K562 (cell line): Measurements from ENCODE around the gene CFAP410. TPM values are rescaled to one million over a fixed set of nuclear protein-coding genes. Genes with fewer than 3 reads are reported as not detected.

ENCODE experiments used
- CREBBP ChIP-seq: IDR thresholded peaks from one replicate; pipeline ENCODE4 v1.6.1; 2012; ENCODE audit warnings: low read depth, mild to moderate bottlenecking, control low read depth, inconsistent platforms, low read length
- CSDE1 ChIP-seq, 2 experiments: fragments of 450-650 bp; IDR thresholded peaks; 2 replicates each; pipeline ENCODE4 v1.6.1; 2016; ENCODE audit warnings: mild to moderate bottlenecking in 1 of 2
- DEAF1 ChIP-seq: fragments of 450-650 bp; formaldehyde crosslinking; IDR thresholded peaks from 2 replicates; pipeline ENCODE4 v1.4.0; 2020; ENCODE audit warnings: mild to moderate bottlenecking, moderate library complexity
- ETV5 ChIP-seq: sonication (generic); formaldehyde crosslinking; IDR thresholded peaks from 2 replicates; pipeline ENCODE4 v1.4.0; 2020; ENCODE audit warnings: low read depth, mild to moderate bottlenecking, missing genetic modification reagents
- EZH2 ChIP-seq: IDR thresholded peaks from 2 replicates; pipeline ENCODE4 v1.6.1; 2012; ENCODE audit warnings: low read depth, mild to moderate bottlenecking, inconsistent platforms, low read length, borderline replicate concordance
- HSF4 ChIP-seq: fragments of 250-450 bp; sonication (Bioruptor Pico); IDR thresholded peaks from 2 replicates; pipeline ENCODE4 v2.1.2; 2022; ENCODE audit warnings: mild to moderate bottlenecking, moderate library complexity, borderline replicate concordance
- ILK ChIP-seq: fragments of 450-650 bp; IDR thresholded peaks from 2 replicates; pipeline ENCODE4 v1.6.1; 2016; ENCODE audit warnings: missing genetic modification characterization, low read depth, mild to moderate bottlenecking, missing compliant biosample characterization, moderate library complexity, borderline replicate concordance
- KLF6 ChIP-seq: fragments of 250-450 bp; sonication (Bioruptor Pico); IDR thresholded peaks from 2 replicates; pipeline ENCODE4 v1.4.0; 2020; ENCODE audit warnings: mild to moderate bottlenecking, moderate library complexity, borderline replicate concordance
- MXD1 ChIP-seq: fragments of 250-450 bp; sonication (Bioruptor Pico); IDR thresholded peaks from 2 replicates; pipeline ENCODE4 v1.8.0; 2021; ENCODE audit warnings: borderline replicate concordance, mild to moderate bottlenecking, moderate library complexity; ENCODE audit not compliant: poor library complexity, severe bottlenecking
- NBN ChIP-seq: fragments of 450-650 bp; IDR thresholded peaks from 2 replicates; pipeline ENCODE4 v1.6.1; 2016; ENCODE audit warnings: low read depth, mild to moderate bottlenecking
- NR2C2 ChIP-seq, 2 experiments: fragments of 200-800 bp in 1 of 2; sonication (Bioruptor generic) in 1 of 2; sonication (generic) in 1 of 2; formaldehyde crosslinking in 1 of 2; IDR thresholded peaks; 2 replicates each; pipeline versions ENCODE4 v1.6.1 to v1.8.0; 2016 to 2022; ENCODE audit warnings: mild to moderate bottlenecking in 1 of 2, missing compliant biosample characterization in 1 of 2, missing genetic modification characterization in 1 of 2, missing genetic modification reagents in 1 of 2
- SMARCC2 ChIP-seq: fragments of 450-650 bp; IDR thresholded peaks from 2 replicates; pipeline ENCODE4 v1.6.1; 2017; ENCODE audit warnings: antibody characterized with exemption, moderate library complexity, mild to moderate bottlenecking, low read depth
- TARDBP ChIP-seq: fragments of 450-650 bp; IDR thresholded peaks from 2 replicates; pipeline ENCODE4 v1.6.1; 2016
- TCF7 ChIP-seq: sonication (generic); IDR thresholded peaks from 2 replicates; pipeline ENCODE4 v1.6.1; 2016; ENCODE audit warnings: antibody characterized with exemption, borderline replicate concordance
- ZKSCAN3 ChIP-seq: fragments of 250-450 bp; sonication (Bioruptor Pico); IDR thresholded peaks from 2 replicates; pipeline ENCODE4 v1.4.0; 2020
- ZNF280B ChIP-seq: fragments of 250-450 bp; sonication (Bioruptor Pico); IDR thresholded peaks from 2 replicates; pipeline ENCODE4 v1.5.1; 2021; ENCODE audit warnings: mild to moderate bottlenecking
- ZNF3 ChIP-seq: fragments of 250-450 bp; sonication (Bioruptor Pico); IDR thresholded peaks from 2 replicates; pipeline ENCODE4 v1.5.0; 2021; ENCODE audit warnings: mild to moderate bottlenecking, moderate library complexity
- ZNF717 ChIP-seq: fragments of 250-450 bp; sonication (Bioruptor Pico); IDR thresholded peaks from 2 replicates; pipeline ENCODE4 v1.5.0; 2021
- polyA plus RNA-seq, 8 experiments: library from polyadenylated mRNA; depleted of rRNA in 4 of 8; stranded (reverse) in 5 of 8; unstranded in 3 of 8; fragments of >200 nt; fragmentation: Nextera tagmentation in 2 of 8; fragmentation: Illumina TruSeq in 1 of 8; extraction: Ambion mirVana in 2 of 8; extraction: Trizol in 1 of 8; gene quantifications; 2 replicates each; pipeline versions ENCODE4 v1.2.1 to v1.2.3, GENCODE V29; 2011 to 2014; ENCODE audit warnings: inconsistent platforms in 1 of 8, missing spikeins in 1 of 8
- total RNA-seq, 7 experiments: library from RNA; depleted of rRNA in 6 of 7; stranded (reverse); fragments of >200 nt in 6 of 7; fragmentation: Illumina TruSeq in 2 of 7; extraction: Trizol in 2 of 7; gene quantifications; 2 replicates each; pipeline versions ENCODE4 v1.2.1 to v1.2.3, GENCODE V29; 2011 to 2021; ENCODE audit warnings: low replicate concordance in 1 of 7
- TF ChIP-seq, protein P1 (sequence below), 2 experiments: IDR thresholded peaks; 2 replicates each; pipeline ENCODE4 v1.6.1; 2012; ENCODE audit warnings: improper control_type of control experiment in 2 of 2, low read depth in 2 of 2, low read length in 2 of 2, borderline replicate concordance in 1 of 2
- TF ChIP-seq, protein P2 (sequence below): fragments of 200-800 bp; sonication (Bioruptor generic); IDR thresholded peaks from 2 replicates; pipeline ENCODE4 v1.6.1; 2017; ENCODE audit warnings: missing genetic modification characterization, missing compliant biosample characterization

The CFAP410 gene
- total and polyA plus RNA-seq, 9 of the 15 experiments (the other 6 are each of a cell fraction or from before 2014, with no cell fraction given) = 0.07 to 17.3 (median 2.3) TPM

- TF ChIP-seq, protein P1, sequence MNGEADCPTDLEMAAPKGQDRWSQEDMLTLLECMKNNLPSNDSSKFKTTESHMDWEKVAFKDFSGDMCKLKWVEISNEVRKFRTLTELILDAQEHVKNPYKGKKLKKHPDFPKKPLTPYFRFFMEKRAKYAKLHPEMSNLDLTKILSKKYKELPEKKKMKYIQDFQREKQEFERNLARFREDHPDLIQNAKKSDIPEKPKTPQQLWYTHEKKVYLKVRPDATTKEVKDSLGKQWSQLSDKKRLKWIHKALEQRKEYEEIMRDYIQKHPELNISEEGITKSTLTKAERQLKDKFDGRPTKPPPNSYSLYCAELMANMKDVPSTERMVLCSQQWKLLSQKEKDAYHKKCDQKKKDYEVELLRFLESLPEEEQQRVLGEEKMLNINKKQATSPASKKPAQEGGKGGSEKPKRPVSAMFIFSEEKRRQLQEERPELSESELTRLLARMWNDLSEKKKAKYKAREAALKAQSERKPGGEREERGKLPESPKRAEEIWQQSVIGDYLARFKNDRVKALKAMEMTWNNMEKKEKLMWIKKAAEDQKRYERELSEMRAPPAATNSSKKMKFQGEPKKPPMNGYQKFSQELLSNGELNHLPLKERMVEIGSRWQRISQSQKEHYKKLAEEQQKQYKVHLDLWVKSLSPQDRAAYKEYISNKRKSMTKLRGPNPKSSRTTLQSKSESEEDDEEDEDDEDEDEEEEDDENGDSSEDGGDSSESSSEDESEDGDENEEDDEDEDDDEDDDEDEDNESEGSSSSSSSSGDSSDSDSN (IDR thresholded peaks at IDR 0.05; ENCODE audit: borderline replicate concordance in 1 of 2, low read depth in 2 of 2, low read length in 2 of 2) = 0 out of 4 replicates have a peak, but pooled peaks of 1 of the 2 experiments have one; percentile 68
- TF ChIP-seq, protein P2, sequence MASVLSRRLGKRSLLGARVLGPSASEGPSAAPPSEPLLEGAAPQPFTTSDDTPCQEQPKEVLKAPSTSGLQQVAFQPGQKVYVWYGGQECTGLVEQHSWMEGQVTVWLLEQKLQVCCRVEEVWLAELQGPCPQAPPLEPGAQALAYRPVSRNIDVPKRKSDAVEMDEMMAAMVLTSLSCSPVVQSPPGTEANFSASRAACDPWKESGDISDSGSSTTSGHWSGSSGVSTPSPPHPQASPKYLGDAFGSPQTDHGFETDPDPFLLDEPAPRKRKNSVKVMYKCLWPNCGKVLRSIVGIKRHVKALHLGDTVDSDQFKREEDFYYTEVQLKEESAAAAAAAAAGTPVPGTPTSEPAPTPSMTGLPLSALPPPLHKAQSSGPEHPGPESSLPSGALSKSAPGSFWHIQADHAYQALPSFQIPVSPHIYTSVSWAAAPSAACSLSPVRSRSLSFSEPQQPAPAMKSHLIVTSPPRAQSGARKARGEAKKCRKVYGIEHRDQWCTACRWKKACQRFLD (CRISPR knock-in tag) = no peak
- TF ChIP-seq ZNF717 (CRISPR knock-in tag) (no peak), HSF4 (no peak), EZH2 (no peak), ZNF3 (no peak), ZKSCAN3 (CRISPR knock-in tag) (no peak), DEAF1 (CRISPR knock-in tag) (no peak), NBN (no peak), CREBBP (no peak), CSDE1 (IDR thresholded peaks at IDR 0.05) (no peak), SMARCC2 (no peak), MXD1 (no peak), ILK (no peak), ZNF280B (CRISPR knock-in tag) (no peak), TARDBP (no peak), KLF6 (no peak), ETV5 (CRISPR knock-in tag) (peak; percentile 73), NR2C2 (CRISPR knock-in tag; IDR thresholded peaks at IDR 0.05) (no peak), NR2C2 (tag; IDR thresholded peaks at IDR 0.05) (no peak), TCF7 (no peak)
Observed at GRCh38 chr21:44300262-44300959, 38.8 kb downstream of the CFAP410 start (continued).
